ENCODE measurements around the gene CYTH4. TPM values are rescaled to one million over a fixed set of nuclear protein-coding genes. Genes with fewer than 3 reads are reported as not detected.

CYTH4 gene
- total RNA-seq, 4 donors from 2014 or later = 3.3 to 15.1 (median 4.2) TPM

- no peak for TF ChIP-seq POLR2A (IDR thresholded peaks at IDR 0.05)
- TF ChIP-seq, protein P1, sequence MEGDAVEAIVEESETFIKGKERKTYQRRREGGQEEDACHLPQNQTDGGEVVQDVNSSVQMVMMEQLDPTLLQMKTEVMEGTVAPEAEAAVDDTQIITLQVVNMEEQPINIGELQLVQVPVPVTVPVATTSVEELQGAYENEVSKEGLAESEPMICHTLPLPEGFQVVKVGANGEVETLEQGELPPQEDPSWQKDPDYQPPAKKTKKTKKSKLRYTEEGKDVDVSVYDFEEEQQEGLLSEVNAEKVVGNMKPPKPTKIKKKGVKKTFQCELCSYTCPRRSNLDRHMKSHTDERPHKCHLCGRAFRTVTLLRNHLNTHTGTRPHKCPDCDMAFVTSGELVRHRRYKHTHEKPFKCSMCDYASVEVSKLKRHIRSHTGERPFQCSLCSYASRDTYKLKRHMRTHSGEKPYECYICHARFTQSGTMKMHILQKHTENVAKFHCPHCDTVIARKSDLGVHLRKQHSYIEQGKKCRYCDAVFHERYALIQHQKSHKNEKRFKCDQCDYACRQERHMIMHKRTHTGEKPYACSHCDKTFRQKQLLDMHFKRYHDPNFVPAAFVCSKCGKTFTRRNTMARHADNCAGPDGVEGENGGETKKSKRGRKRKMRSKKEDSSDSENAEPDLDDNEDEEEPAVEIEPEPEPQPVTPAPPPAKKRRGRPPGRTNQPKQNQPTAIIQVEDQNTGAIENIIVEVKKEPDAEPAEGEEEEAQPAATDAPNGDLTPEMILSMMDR (IDR thresholded peaks at IDR 0.05) = no peak
- Histone ChIP-seq H3K9me3 (no peaks in the 10 kb centered on the region), H3K27ac (no peak overlapping the region), H3K4me1 (no peaks in the 10 kb centered on the region), H3K4me3 (replicated peaks in 1 of 3) (no peak overlapping the region), H3K27me3 (no peaks in the 10 kb centered on the region), H3K36me3 (no peaks in the 10 kb centered on the region)
- DNase-seq = no peak
- WGBS, 2 donors = 68 to 74% methylated on average over 10 to 11 of the region's 11 CpGs
- intact Hi-C loops (cut with DNase I) = no loop called here
Observed at GRCh38 chr22:37267661-37268413, 14.5 kb upstream of the CYTH4 start.

DNA sequence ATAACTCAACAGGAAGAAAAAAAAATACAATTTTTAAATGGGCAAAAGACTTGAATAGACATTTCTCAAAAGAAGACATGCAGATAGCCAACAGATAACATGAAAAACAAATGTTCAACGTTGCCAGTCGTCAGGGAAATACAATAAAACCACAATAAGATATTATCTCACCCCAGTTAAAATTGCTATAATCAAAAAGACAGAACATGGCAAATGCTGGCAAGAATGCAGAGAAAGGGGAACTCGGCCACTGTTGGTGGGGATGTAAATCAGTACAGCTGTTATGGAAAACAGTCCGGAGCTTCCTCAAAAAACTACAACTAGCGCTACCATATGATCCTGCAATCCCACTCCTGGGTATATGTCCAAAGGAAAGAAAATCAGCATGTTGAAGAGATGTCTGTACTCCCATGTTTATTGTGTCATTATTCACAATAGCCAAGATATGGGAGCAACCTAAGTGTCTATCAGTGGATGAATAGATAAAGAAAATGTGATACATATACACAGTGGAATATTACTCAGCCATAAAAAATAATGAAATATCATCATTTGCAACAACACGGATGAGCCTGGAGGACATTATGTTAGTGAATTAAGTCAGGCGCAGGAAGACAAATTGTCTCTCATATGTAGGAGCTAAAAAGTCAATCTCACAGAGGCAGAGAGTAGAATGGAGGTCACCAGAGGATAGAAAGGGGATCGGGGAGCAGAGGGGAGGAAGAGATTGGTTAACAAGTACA lies 12.2 kb upstream of the CYTH4 start:
- intact Hi-C loops (cut with DNase I) = no loop called here
- Histone ChIP-seq H3K27ac (no peak overlapping the region), H3K27me3 (no peaks in the 10 kb centered on the region), H3K4me1 (no peaks in the 10 kb centered on the region), H3K9me3 (no peaks in the 10 kb centered on the region), H3K36me3 (no peaks in the 10 kb centered on the region), H3K4me3 (replicated peaks in 1 of 3) (no peak overlapping the region)
- no peak for TF ChIP-seq POLR2A (IDR thresholded peaks at IDR 0.05)
- TF ChIP-seq, protein P1 (IDR thresholded peaks at IDR 0.05) = no peak
- WGBS, 2 donors = 80 to 84% methylated on average over 8 of the region's 8 CpGs
- no peak for DNase-seq

- TF ChIP-seq POLR2A (IDR thresholded peaks at IDR 0.05) = no peak
- TF ChIP-seq, protein P1 (IDR thresholded peaks at IDR 0.05) = no peak
- H3K36me3 ChIP-seq = no peaks in the 10 kb centered on the region
- no peak overlapping the region for H3K4me3 ChIP-seq (replicated peaks in 1 of 3)
- no peak overlapping the region for H3K27ac ChIP-seq
- H3K27me3 ChIP-seq = no peaks in the 10 kb centered on the region
- H3K4me1 ChIP-seq = no peaks in the 10 kb centered on the region
- intact Hi-C loops (cut with DNase I) = no loop called here
- H3K9me3 ChIP-seq = no peaks in the 10 kb centered on the region
- 66 to 72% methylated on average over 8 of the region's 8 CpGs for WGBS, 2 donors
- DNase-seq = no peak
Observed at GRCh38 chr22:37270928-37271650, 11.2 kb upstream of the CYTH4 start.

DNA sequence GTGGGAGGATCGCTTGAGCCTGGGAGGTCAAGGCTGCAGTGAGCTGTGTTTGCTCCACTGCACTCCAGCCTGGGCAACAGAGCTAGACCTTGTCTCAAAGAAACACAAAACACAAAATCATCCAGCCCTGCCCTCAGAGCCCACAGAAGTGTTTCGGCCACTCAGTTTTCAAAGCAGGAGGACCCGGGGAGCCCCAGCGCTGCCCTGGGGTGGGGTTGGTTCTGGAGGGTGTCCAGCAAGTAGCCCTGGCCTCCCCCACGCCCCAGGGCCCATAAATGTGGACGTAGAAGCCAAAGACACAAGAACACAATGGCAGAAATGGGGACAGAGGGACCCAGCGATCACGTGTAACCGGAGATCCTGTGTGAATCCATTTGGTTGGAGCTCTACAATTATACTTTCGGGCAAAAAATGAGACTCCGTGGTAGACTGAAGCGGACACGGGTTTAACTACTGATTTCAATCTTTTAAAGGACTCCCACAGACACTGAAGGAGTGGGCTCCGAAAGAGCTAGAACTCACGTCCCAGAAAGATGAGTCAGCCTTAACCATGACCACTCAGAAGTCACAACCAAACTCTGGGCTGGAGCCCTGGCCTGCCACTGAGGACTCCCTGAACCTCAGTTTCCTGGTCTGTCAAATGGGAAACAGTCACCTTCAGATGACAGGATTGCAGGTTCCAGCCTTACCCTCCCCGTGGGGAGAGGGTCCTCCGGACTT lies 9.0 kb upstream of the CYTH4 start:
- intact Hi-C loops (cut with DNase I) = no loop called here
- H3K9me3 ChIP-seq = no peaks in the 10 kb centered on the region
- no peak for TF ChIP-seq POLR2A (IDR thresholded peaks at IDR 0.05)
- TF ChIP-seq, protein P1 (IDR thresholded peaks at IDR 0.05) = no peak
- H3K27me3 ChIP-seq = no peaks in the 10 kb centered on the region
- DNase-seq = no peak
- H3K4me1 ChIP-seq = no peaks in the 10 kb centered on the region
- no peak overlapping the region for H3K4me3 ChIP-seq (replicated peaks in 1 of 3)
- whole genome bisulfite sequencing, 2 donors = 55 to 66% methylated on average over 17 of the region's 17 CpGs
- H3K36me3 ChIP-seq = no peaks in the 10 kb centered on the region
- no peak overlapping the region for H3K27ac ChIP-seq
